ENCODE results near the gene DHH.
"Not testable (repeated sequence)": the region's sequence is repeated elsewhere in the genome, so short reads cannot be mapped to it uniquely, and the experiment has no call there.

DHH gene

DNA sequence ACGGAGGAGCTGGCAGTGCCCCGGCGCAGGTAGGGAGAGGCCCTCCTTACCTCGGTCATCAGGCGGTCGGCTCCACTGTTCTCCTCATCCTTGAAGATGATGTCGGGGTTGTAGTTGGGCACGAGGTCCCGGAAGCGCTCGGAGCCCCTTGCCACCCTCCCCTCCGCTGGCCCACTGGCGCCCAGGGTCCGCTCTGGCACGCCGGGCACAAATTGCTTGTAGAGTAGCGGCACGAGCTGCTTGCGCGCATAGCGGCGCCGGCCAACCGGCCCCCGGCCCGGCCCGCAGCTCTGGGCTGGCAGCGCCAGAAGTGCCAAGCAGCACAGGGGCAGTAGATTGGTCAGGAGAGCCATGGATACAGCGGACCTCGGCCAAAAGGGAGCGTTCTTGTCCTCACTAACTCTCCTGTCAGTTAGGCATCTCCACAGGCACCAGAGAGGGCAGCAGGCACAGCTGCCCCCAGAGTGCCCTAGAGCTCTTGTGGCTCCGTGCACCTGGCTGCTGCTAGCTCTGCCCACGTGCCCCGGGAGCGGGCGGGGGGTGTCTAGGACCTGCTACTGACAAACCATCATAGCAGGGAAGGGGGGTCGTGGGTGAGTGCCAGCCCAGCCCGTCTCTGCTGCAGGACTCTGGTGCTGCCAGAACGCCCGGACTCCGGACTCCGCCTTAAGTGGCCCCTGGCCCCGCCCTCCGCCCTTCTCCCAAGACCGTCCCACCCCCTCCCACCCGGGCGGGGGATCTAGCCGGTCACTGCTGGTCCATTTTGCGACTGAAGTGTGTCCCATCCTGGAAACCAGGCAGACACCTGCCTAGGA is at the start of gene DHH:
Gene DHH, minus strand, starts transcription at position 642 of the 815 bp plus-strand sequence. Its CDS starts 289 bp downstream, at position 353.
- DNase-seq = no peak

GRCh38 chr12:49144384-49144783 is 49.8 kb upstream of the DHH start:
- no peak for DNase-seq

DNA sequence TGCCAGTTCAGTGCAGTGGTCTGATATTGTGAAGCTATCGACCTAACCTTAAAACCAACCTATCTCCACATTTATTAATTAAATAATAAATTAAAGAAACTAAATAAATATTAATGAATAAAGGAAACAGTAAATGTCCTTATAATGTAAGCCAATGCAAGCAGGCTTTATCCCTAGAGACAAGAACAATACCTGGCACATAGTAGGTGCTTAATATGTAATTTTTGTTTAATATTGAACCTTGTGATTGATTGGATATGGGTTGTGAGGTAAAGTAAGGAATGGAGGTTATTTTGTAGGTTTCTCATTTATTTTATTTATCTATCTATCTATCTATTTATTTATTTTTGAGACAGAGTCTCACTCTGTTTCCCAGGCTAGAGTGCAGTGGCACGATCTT is 44.4 kb upstream of the DHH start:
- no peak for DNase-seq

DNA sequence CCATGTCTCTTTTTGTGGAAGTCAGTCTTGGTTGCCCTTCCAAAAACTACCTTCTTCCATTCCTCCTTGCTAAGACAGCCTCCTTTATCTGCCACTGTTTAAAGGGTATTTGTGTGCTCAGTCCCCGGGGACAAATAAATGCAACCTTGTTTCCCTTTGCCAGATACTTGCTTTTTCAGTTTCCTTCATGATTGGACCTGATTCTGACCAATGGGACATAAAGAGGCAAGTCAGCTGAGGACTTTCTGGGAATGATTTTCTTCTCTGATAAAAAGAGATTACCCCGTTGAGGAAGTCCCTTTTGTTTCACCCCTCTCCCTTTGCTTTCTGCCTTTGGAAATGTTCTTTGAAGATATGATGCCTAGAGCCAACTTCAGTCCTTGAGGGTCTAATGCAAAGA is 44.0 kb upstream of the DHH start:
- no peak for DNase-seq

- DNase-seq = no peak
These were observed 42.9 kb upstream of the DHH start for GRCh38 chr12:49137476-49137875.

DNA sequence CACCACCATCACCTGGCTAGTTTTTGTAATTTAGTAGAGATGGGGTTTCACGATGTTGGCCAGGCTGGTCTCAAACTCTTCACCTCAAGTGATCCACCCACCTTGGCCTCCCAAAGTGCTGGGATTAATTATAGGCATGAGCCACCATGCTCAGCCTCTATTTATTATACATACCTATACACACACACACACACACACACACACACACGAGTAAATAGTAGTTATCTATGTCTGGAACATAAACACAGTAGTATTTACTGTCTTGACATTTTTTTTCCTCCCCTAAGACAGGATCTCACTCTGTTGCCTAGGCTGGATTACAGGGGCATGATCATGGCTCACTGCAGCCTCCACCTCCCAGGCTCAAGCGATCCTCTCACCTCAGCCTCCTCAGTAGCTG is 42.4 kb upstream of the DHH start:
- DNase-seq = not testable (repeated sequence)

DNA sequence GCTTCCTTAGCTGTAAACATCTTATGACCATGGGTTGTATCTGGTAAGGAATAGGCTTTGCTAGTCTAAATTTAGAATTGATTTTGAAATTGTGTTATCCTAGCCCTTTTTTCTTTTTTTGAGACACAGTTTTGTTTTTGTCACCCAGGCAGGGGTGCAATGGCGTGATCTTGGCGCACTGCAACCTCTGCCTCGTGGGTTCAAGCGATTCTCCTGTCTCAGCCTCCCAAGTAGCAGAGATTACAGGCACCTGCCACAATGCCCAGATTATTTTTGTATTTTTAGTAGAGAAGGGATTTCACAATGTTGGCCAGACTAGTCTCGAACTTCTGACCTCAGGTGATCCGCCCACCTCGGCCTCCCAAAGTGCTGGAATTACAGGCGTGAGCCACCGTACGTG is 39.0 kb upstream of the DHH start:
- no peak for DNase-seq

DNA sequence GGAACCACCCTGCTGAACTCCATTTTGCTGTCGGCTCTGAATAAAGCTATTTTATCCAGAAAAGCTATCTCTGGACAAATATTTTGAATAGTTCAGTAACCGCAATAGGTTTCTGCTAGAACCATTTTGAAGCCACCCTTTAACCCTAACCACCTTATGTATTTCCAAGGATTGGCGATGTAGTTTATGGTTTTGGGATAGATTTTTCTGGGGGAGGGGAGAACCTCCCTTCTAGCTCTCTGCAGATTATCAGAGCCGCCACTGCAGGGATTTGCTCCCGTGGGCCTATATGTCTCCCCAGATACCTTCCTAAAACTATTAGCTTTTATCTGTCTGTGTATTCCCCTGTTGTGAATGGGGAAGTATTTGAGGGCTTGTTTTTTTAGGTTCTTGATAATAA is 38.4 kb upstream of the DHH start:
- no peak for DNase-seq

GRCh38 chr12:49131894-49132461 is 37.4 kb upstream of the DHH start:
- peak; percentile 15 for DNase-seq

- peak; percentile 61 for DNase-seq
These were observed 36.7 kb upstream of the DHH start, which contains the start of gene TUBA1B for GRCh38 chr12:49131051-49131893. Gene TUBA1B, minus strand, starts transcription at chr12:49131395. Its CDS starts 95 bp downstream, at chr12:49131300.

DNA sequence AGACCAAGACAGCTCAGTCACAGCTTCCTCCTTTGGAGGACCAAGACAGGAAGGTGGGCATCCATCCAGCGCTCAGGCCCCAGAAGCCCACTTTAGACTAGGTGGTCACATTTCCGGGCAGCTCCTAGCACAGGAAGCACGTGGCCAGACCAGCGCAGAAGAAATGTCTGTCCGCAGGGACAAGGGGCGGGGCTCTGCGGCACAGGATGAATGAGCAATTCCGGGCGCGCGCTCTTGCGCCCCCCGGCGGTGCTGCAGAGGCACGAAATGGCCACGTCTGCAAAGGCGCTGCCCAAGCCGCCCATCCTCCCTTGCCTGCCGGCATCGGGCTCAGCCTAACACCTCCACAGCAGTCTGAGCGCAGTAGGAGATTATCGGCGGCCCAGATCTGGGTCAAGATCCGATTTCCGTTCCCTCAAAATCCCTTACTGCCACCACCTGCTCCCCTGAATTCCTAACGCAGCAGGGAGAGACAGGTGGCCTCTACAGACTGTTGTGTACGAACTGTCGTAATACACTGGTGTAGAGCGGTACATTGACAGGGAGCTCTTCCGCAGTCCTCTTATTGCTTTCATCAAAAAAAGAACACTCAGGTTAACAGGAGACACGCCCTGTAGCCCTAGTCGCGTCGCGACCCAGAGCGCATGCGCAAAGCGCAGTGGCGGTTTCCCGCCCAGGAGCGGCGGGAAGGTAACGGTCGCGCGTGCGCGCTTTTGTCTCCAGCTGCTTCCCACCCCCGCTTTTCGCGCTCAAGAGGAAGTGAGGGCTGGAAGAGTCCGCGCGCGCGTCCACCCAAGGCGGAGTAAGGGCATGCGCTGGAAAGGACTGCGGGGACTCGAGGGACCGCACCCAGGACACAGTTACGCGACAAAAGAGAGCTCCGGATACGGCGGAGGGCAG is 35.8 kb upstream of the DHH start:
- DNase-seq = peak; percentile 44

GRCh38 chr12:49129332-49130150 is 34.9 kb upstream of the DHH start:
- DNase-seq = no peak

- not testable (repeated sequence) for DNase-seq
These were observed 33.4 kb upstream of the DHH start for GRCh38 chr12:49127971-49128370.

DNA sequence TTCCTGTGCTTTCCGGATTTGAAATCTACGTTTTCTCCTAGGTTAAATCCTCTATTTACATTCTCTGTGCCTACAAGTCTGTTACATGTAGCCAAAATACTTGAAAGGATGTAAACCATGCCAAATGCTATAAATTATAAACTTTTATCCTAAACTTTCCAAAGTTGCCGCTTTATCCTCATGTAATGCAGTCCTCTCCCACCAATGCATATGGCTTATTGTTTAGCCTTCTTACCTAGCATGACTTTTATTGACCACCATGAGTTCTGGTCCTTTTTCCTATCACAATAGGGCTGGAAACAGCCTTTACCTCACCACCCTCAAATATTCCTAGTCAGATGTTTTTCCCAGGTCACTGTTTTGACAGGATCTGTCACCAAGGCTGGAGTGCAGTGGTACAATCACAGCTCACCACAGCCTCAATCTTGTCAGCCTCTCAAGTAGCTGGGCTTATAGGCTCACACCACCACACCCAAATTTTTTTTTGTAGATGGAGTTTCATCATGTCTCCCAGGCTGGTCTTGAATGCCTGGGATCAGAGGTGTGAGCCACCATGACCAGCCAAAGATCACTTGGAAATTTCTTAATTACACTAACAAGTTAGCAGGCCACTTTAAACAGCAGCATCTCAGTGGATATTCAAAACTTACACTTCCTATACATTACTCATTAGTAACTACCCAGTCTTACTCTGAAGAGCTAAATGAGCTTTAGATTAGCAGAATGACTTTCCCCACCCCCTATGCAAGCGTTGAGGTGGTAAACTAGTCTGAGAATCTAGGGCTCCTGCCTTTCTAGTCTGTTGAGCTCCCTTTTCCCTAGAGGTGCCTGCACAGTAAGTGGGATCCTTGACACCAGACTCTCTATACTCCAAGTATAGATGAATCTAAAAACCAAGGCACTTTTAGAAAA is 32.5 kb upstream of the DHH start:
- DNase-seq = no peak

- DNase-seq = no peak
These were observed 26.6 kb upstream of the DHH start for GRCh38 chr12:49121047-49121696.

DNA sequence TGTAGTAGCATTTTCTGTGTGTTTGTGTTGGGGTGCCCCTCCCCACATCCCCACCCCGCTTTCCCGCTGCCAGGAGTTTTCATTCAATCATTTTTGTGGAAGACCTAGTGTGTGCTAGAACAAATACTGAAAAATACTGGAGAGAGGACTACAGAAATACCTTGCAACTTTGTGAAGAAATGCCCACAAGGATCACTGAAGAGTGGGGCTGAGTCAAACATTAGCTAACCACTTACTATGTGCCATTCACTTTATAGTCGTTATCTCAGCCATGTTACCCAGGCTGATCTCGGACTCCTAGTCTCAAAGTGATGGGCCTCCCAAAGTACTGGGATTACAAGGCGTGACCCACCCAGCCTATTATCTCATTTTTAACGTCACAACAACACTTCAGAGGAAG is 16.6 kb upstream of the DHH start:
- DNase-seq = no peak

DNA sequence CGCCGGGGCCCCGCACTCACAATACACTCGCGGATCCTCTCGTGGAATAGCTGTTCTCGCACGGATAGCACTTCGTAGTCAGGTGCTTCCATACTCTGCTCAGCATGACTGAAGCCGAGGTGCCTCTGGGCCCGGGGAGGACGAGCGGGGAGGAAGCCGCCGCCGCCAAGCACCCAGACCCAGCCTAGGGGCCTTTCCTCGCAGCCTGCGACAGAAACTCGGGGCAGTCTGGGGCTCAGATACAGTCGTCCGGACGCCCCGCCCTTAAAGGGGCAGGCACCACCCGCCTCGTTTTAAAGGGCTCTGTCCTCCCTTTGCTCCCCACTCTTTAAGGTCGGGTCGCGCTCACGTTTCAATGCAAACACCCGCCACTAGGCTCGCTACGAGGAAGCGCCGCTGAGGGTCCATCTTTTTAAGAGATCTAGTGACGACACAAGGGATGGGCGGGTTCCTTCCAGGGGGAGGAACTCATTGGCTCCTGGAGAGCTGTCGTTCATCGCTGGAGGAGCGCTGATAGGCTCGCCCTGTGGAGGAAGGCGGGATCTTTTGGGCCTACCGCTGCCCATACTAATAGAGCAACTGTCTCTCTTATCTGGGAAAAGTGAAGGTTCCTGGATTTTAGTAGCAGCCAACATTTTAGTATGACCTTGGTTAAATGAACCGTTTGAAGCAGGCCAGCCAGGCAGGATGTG is 16.0 kb upstream of the DHH start, which contains the start of gene LMBR1L:
Gene LMBR1L, minus strand, starts transcription at position 384 of the 692 bp plus-strand sequence. Its CDS starts 292 bp downstream, at position 92.
- peak; percentile 94 for DNase-seq

DNA sequence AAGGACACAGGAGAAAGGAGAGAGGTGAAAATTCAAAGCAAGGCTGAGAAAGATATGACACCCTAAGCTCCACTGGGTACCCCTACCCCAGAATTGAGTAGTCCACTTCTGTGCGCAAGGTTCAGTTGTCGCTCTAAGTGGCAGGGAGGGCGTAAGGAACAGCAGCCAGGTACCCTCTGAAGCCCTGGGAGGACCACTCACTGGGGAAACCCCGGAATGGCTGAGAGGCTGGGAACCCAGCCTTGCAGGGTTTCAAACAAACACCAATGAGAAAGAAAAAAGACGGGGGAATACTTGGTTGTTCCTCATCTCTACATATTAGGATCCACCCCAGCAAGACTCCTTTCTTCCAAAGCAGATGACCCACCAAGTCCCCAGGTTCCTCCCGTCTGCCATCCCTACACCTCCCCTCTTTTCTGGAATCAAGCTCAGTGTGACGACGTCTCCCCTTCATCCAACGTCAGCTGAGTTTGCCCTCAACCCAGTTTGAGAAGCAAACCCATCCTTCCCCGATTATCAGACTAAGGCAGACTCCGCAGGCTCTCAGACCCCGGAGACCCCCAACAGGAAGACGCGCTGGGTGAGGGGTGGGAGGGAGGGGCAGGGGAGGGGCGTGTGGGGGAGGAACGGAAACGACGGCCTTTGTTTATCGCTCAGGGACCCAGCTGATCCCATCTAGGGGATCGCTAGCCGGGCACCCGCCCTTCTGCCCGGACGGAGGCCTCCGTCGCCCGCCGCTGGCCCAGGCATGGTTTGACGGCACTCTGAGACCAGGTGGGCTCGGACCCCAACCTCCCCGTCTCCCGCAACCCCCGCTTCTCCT is 15.3 kb upstream of the DHH start:
- DNase-seq = no peak
